Measurements from ENCODE around the gene PLAGL2. TPM values are rescaled to one million over a fixed set of nuclear protein-coding genes. Genes with fewer than 3 reads are reported as not detected.

PLAGL2 gene
- total RNA-seq, 1 donor from 2014 or later = 8.3 TPM

DNA sequence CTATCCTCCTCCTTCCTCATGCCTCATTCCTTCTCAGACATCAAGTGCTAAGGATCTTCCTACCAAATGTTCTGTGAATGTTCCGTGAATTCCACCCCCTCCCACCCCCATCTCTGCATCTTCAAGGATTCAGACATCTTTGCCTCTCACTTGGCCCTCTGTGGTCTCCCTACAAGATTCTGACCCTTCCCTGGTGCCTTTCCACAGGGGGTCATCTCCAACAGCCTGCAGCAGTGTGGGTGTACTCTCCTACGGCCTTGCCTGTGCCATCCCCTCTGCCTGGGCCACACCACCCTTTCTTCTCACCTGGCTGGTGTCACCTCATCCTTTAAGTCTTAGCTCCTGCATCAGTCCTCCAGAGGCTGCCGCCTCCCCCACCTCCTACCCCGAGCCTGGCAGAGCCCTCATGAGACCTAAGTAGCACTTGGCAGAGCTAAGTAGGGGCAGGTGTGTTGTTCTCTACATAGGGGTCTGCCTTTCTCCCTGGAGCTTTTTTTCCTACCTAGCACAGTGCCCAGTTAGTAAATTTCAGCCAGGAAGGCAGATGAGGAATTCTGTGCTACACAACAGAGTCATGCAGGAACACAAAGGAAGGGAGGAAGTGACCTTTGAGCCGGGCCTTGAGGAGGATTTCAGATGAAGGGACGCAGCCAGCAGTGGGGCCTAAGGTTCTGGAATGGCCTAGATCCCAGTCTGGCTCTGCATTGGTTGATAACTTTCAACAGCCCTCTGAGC, 55.0 kb downstream of the PLAGL2 start:
- peak; percentile 55 for DNase-seq (ENCODE audit: low spot score)

DNA sequence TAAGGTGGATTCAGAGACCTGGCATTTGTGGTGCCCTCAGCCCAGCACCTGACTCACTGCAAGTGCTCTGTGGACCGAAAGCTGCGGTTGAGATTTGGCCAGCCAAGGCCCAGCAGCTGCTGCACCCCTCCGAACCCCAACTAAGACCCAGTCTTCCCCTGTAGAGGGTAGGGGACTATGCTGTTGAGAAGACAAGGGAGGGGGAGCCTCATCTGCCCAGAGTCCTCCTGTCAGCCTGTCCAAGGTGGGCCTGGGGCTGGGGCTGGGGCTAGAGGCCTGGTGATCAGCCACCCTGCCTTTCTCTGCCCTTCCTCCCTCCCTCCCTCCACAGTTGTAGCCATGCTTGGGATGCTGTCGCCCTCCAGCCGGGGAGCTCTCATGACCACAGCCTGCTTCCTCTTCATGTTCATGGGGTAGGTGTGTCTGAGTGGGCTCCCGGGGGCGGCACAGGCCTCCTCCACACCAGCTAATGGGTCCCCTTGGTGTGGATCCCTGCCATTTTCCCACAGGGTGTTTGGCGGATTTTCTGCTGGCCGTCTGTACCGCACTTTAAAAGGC, 57.2 kb downstream of the PLAGL2 start:
- DNase-seq (ENCODE audit: low spot score) = peak; percentile 74

- peak; percentile 73 for DNase-seq (ENCODE audit: low spot score)
Observed at GRCh38 chr20:32149566-32150170, 57.9 kb downstream of the PLAGL2 start.

GRCh38 chr20:32144898-32145662, 62.5 kb downstream of the PLAGL2 start:
- DNase-seq (ENCODE audit: low spot score) = peak; percentile 67

- DNase-seq (ENCODE audit: low spot score) = peak; percentile 59
Observed at GRCh38 chr20:32142991-32143390, 64.6 kb downstream of the PLAGL2 start.

Other genes starting within 250 kb of the PLAGL2 start
- not detected for gene XKR7, start 239.6 kb downstream of the PLAGL2 start, total RNA-seq
- 10.4 TPM for gene CCM2L, start 197.3 kb downstream of the PLAGL2 start, total RNA-seq
- gene HCK, start 155.5 kb downstream of the PLAGL2 start, total RNA-seq = 35.1 TPM
- gene TM9SF4, start 98.0 kb downstream of the PLAGL2 start, total RNA-seq = 40.6 TPM
- 40.9 TPM for gene POFUT1, start 137 bp upstream of the PLAGL2 start, total RNA-seq
- gene KIF3B, start 69.9 kb upstream of the PLAGL2 start, total RNA-seq = 28.1 TPM
- gene ASXL1, start 150.6 kb upstream of the PLAGL2 start, total RNA-seq = 75.3 TPM